Lower lobe of right lung (tissue), 2 donors: ENCODE results near the gene POU6F1. TPM values are rescaled to one million over a fixed set of nuclear protein-coding genes. Genes with fewer than 3 reads are reported as not detected.
A peak's percentile ranks its signal among the peaks of the same experiment; 100 is the strongest.

Experiments used
- ATAC-seq, 2 donors: fragments of 200-7000 bp; cut with Tn5 transposase; one replicate each; pipeline ENCODE4 v1.9.1; 2020 to 2022; ENCODE audit warnings: mild to moderate bottlenecking in 2 of 2, moderate library complexity in 2 of 2
- DNase-seq: peaks from one replicate; pipeline ENCODE4 v3.0.0-alpha.2; 2020
- H3K27ac ChIP-seq: fragments of 200-600 bp; one replicate; pipeline ENCODE4 v1.8.0; 2022
- H3K27me3 ChIP-seq: fragments of 200-600 bp; one replicate; pipeline ENCODE4 v1.8.0; 2022; ENCODE audit warnings: low read depth
- H3K36me3 ChIP-seq: fragments of 200-600 bp; one replicate; pipeline ENCODE4 v1.8.0; 2022; ENCODE audit warnings: mild to moderate bottlenecking
- H3K4me1 ChIP-seq: fragments of 200-600 bp; one replicate; pipeline ENCODE4 v1.8.0; 2022
- H3K4me3 ChIP-seq: fragments of 200-600 bp; one replicate; pipeline ENCODE4 v1.8.0; 2022; ENCODE audit warnings: mild to moderate bottlenecking
- H3K9me3 ChIP-seq: fragments of 200-600 bp; one replicate; pipeline ENCODE4 v1.8.0; 2022
- intact Hi-C: fragments of 100-400 bp; cut with DNase I; formaldehyde crosslinking; loops from one replicate; pipeline ENCODE4 v1.11.0; 2022
- total RNA-seq: library from RNA; stranded (reverse); fragmentation: NEBNext Ultra II Directional; extraction: Animal tissue kit (Norgen Biotek cat#: 25700); gene quantifications from one replicate; pipeline ENCODE4 v1.2.1, GENCODE V29; 2021
- TF ChIP-seq, protein P1 (sequence below): fragments of 200-600 bp; IDR thresholded peaks from one replicate; pipeline ENCODE4 v1.8.0; 2022; ENCODE audit warnings: antibody characterized with exemption, mild to moderate bottlenecking
- donor health status: DM: no; HTN: yes; CAD: no; lungs with severe emphysema.

POU6F1 gene
- total RNA-seq, 1 donor from 2014 or later: 13.5 TPM

- Histone ChIP-seq H3K9me3 (no peaks in the 10 kb centered on the region), H3K27me3 (no peaks in the 10 kb centered on the region), H3K27ac (peak overlapping the region; percentile 97), H3K36me3 (no peaks in the 10 kb centered on the region), H3K4me1 (peaks cover 18% of the 10 kb centered on the region), H3K4me3 (peak overlapping the region; percentile 90)
- ATAC-seq (peak; percentile 6 to 35), DNase-seq (peak; percentile 48)
- TF ChIP-seq, protein P1, sequence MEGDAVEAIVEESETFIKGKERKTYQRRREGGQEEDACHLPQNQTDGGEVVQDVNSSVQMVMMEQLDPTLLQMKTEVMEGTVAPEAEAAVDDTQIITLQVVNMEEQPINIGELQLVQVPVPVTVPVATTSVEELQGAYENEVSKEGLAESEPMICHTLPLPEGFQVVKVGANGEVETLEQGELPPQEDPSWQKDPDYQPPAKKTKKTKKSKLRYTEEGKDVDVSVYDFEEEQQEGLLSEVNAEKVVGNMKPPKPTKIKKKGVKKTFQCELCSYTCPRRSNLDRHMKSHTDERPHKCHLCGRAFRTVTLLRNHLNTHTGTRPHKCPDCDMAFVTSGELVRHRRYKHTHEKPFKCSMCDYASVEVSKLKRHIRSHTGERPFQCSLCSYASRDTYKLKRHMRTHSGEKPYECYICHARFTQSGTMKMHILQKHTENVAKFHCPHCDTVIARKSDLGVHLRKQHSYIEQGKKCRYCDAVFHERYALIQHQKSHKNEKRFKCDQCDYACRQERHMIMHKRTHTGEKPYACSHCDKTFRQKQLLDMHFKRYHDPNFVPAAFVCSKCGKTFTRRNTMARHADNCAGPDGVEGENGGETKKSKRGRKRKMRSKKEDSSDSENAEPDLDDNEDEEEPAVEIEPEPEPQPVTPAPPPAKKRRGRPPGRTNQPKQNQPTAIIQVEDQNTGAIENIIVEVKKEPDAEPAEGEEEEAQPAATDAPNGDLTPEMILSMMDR: no peak
- intact Hi-C loops: no loop called here
Observed at GRCh38 chr12:51218607-51219161, 822 bp upstream of the POU6F1 start.

- intact Hi-C loops: no loop called here
- DNase-seq (peak; percentile 79), ATAC-seq (peak; percentile 78 to 88)
- Histone ChIP-seq H3K9me3 (no peaks in the 10 kb centered on the region), H3K4me1 (peaks cover 18% of the 10 kb centered on the region), H3K27ac (peak overlapping the region; percentile 97), H3K36me3 (no peaks in the 10 kb centered on the region), H3K4me3 (peak overlapping the region; percentile 90), H3K27me3 (no peaks in the 10 kb centered on the region)
- TF ChIP-seq, protein P1: peak; percentile 23
Observed at GRCh38 chr12:51217133-51217967, 512 bp downstream of the POU6F1 start.

GRCh38 chr12:51216642-51217041, 1.2 kb downstream of the POU6F1 start:
- H3K27ac ChIP-seq: peak overlapping the region; percentile 97
- no peaks in the 10 kb centered on the region for H3K36me3 ChIP-seq
- peaks cover 18% of the 10 kb centered on the region for H3K4me1 ChIP-seq
- DNase-seq (no peak), ATAC-seq (peak in 1 of 2 donors; percentile 0)
- TF ChIP-seq, protein P1: no peak
- no peaks in the 10 kb centered on the region for H3K27me3 ChIP-seq
- intact Hi-C loops: no loop called here
- peak overlapping the region; percentile 90 for H3K4me3 ChIP-seq
- H3K9me3 ChIP-seq: no peaks in the 10 kb centered on the region

DNA sequence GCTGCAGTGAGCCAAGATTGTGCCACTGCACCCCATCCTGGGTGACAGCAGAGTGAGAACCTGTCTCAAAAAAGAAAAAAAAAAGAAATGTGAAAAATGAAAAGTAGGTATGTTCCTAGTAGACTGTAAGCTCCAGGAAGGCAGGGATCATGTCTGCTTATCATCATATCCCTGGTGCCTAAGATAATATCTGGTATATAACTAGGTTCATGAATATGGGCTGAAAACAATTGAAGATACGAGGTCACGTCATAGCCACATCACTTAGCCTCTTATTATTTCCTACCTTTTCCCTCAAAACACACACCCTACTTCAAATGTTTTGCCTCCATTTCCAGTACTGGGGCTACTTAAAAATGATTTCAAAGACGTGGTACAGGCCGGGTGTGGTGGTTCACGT, 3.0 kb downstream of the POU6F1 start:
- intact Hi-C loops: no loop called here
- DNase-seq (no peak), ATAC-seq (no peak)
- Histone ChIP-seq H3K4me1 (peaks cover 18% of the 10 kb centered on the region), H3K27ac (no peak overlapping the region), H3K36me3 (no peaks in the 10 kb centered on the region), H3K4me3 (no peak overlapping the region), H3K27me3 (no peaks in the 10 kb centered on the region), H3K9me3 (no peaks in the 10 kb centered on the region)
- TF ChIP-seq, protein P1: no peak

GRCh38 chr12:51210690-51211395, 7.0 kb downstream of the POU6F1 start:
- peaks cover 6% of the 10 kb centered on the region for H3K36me3 ChIP-seq
- DNase-seq (no peak), ATAC-seq (no peak)
- no peaks in the 10 kb centered on the region for H3K4me1 ChIP-seq
- H3K27ac ChIP-seq: no peak overlapping the region
- H3K9me3 ChIP-seq: no peaks in the 10 kb centered on the region
- H3K27me3 ChIP-seq: no peaks in the 10 kb centered on the region
- H3K4me3 ChIP-seq: no peak overlapping the region
- TF ChIP-seq, protein P1: no peak
- intact Hi-C loops: no loop called here
